Stimulated activated CD4-positive, alpha-beta T cell treated with anti-CD3 and anti-CD28 coated beads, Interleukin-4, amount 100 ng/mL, for 48 hours (primary cell): Measurements from ENCODE around the gene FOXN4.

ENCODE experiments used
- DNase-seq, 2 donors: peaks; one replicate each; pipeline ENCODE4 v3.0.0-alpha.2; 2020; ENCODE audit warnings: low read depth in 2 of 2

FOXN4 gene

DNA sequence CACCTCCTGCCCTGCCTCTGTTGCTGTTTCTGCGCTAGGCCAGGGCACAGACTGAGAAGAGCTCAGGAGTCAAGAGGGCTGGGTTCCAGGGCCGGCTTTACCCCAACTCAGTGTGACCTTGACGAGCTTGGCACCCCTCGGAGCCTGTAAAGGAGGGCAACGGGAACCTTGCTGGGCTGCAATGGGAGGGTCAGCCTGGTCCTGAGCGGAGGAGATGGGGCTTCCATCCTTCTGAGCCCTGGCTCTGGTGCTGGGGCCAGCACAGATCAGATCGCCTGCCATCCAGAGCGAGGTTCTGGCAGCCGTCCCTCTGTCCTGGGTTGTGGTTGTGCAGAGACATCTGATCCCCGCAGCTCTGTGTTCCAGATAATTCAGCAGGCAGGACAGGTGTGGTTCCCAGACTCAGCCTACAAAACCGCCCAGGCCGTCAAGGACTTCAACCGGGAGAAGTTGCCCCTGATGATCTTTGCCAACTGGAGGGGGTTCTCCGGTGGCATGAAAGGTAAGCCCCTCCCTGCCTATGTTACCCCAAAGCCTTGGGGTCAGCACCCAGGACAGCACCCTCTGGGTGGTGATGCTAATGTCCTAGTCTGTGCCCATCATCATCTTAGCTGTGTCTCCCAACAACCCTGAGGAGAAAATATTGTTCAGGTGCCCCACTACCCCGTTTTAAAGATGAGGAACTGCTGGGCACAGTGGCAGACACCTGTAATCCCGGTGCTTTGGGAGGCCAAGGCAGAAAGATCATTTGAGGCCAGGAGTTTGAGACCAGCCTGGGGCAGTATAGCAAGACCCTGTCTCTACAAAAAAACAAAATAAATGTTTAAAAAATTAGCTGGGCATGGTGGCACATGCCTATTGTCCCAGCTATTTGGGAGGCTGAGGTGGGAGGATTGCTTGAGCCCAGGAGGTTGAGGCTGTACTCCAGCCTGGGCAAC lies 50.2 kb downstream of the FOXN4 start:
- no peak for DNase-seq

DNA sequence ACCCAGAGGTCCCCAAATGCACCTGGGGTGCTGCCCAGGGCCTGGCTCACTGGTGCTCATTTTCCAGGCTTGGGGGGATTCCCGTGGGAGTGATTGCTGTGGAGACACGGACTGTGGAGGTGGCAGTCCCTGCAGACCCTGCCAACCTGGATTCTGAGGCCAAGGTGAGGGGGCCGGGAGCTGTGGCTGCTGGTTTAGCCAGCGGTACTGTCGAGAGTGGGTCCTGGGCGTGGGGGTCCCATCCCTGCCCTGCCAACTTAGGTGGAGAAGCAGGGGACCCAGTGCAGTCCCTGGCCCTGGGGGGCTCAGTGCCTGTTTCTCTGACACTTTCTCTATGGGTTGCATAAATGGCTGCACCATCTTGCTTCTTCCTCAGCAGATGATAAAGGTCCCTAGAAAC lies 50.9 kb downstream of the FOXN4 start:
- DNase-seq, result no peak

DNA sequence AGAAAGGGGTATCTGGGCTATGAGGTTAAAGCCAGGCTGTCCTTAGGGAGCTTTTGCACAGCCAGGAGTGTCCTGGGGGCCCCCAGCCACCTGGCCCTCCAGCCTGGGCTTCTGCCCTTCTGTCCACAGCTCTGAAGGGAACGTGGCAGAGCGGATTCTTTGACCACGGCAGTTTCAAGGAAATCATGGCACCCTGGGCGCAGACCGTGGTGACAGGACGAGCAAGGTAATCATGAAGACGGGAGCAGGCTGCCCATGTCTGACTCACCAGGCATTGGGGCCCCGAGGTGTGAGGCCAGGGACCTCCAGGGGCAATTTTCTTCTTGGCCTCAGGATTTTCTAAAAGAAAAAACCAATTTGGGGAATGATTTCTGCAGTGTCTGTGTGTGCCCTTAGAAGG lies 53.1 kb downstream of the FOXN4 start:
- no peak for DNase-seq

DNA sequence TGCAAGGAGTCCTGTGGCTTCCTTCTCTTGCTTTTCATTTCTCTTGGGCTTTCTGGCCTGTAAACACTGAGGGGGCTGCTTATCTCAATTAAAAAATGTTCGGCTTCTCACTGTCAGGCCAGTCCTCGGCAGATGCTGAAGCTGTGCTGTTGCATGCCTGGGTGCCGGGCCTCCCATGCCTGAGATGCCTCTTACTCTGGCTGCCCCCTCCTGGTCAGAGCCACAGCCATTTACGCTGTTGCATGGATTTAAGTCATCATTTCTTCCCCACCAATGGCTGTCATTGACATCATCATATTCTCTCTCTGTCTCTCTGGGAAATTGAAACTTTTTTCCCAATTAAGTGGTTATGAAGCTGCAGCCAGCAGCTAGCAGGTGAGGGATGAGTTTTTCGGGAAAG lies 53.7 kb downstream of the FOXN4 start:
- DNase-seq, result no peak

DNA sequence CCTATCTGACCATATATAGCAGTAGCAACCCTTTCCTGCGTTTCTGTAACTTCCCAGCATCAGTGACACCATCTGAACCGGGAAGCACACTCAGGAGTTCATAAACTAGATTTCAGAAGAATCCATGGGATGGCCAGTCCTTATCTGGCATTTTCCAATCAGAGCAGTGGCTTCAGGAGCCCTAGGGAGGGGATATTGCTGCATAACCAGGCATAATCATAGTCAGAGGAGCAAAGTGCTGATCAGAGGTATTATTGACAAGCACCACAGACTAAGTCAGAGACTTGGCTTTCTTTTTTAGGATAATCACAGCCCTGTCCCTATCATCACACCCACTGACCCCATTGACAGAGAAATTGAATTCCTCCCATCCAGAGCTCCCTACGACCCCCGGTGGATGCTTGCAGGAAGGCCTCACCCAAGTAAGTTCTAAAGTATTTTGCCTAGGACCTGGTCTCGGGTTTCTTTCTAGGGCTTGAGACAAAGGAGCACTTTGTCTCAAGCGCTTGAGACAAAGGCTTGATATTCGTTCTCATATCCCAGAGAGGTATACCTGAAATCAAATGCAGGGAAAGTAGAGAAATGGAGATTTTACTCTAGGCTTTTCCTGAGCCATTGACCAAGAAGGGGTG lies 55.1 kb downstream of the FOXN4 start:
- no peak for DNase-seq

DNA sequence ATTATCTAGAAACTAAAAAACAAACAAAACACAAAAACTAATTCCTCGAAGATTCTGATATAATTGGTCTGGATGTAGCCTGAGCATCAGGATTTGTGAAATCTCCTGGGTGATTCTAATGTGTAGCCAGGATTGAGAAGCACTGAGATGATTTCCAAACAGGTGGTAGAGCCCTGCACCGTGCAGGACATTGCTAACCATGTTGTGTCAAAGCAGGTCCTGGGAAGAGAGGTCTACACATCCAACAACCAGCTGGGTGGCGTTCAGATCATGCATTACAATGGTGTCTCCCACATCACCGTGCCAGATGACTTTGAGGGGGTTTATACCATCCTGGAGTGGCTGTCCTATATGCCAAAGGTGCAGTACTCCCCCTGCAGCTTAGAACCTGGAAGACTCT lies 56.3 kb downstream of the FOXN4 start:
- no peak for DNase-seq

DNA sequence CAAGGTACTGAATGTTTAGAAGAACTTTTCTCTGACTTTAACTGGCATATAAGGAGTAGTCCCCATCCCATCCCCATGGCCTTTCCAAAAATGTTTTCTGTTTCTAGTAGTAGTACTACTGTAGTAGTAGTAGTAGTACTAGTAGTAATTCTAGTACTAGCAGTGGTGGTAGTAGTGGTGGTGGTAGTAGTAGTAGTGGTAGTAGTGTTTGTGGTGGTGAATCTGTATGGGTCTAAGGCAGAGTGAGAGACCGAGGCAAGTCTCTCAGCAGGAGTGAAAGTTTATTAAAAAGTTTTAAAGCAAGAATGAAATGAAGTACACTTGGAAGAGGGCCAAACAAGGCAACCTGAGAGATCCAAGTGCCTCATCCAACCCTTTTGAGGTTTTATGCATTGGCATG lies 58.6 kb downstream of the FOXN4 start:
- no peak for DNase-seq

DNA sequence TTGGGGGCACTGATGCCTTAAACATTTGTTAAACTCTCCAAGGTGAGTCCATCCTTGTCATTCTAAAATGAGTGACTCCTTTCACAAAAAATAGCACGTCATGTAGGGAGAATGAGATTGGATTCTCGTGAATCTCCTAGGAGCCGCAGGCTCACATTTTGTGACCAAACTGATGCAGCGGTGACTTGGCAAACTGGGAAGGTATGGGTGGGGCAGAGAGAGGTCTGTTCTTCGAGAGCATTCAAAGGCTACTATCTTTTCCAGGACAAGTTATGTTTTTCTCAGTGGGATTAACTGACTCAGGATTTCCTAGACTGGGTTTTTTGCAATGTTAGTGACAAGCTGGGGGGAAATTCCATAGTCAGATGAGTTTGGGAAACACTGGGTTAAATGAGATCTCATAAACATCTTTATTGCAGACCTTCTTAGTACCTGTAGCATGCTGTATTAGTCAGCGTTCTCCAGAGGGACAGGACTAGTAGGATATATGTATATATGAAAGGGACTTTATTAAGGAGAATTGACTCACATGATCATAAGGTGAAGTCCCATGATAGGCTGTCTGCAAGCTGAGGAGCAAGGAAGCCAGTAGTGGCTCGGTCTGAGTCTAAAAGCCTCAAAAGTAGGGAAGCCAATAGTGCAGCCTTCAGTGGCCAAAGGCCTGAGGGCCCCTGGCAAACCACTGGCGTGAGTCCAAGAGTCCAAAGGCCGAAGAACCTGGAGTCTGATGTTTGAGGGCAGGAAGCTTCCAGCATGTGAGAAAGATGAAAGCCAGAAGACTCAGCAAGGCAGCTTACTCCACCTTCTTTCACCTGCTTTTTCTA lies 61.0 kb downstream of the FOXN4 start:
- DNase-seq, result no peak

DNA sequence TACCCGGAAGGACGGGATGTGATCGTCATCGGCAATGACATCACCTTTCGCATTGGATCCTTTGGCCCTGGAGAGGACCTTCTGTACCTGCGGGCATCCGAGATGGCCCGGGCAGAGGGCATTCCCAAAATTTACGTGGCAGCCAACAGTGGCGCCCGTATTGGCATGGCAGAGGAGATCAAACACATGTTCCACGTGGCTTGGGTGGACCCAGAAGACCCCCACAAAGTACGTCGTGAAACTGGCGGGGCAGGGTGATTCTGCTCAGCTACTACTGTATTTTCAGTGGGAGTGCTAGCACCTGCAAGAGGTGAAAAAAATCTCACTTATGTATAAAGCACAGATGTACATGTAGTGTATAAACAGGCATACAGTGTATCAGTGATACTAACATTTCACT lies 62.9 kb downstream of the FOXN4 start:
- no peak for DNase-seq

DNA sequence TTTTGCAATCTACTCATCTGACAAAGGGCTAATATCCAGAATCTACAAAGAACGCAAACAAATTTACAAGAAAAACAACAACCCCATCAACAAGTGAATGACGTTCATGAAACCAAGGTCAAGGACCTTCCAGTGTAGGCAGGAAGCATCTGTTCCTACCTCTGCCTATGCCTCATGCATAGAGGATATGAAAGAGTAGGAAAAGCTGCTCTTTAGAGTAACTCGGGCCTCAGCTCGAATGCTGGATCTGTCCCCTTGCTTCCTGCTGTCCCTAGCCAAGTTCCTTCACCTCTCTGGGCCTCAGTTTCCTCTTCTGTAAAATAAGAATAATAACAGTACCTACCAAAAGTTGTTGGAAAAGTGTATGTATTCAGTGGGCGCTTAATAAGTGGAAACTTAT lies 65.0 kb downstream of the FOXN4 start:
- DNase-seq, result no peak

DNA sequence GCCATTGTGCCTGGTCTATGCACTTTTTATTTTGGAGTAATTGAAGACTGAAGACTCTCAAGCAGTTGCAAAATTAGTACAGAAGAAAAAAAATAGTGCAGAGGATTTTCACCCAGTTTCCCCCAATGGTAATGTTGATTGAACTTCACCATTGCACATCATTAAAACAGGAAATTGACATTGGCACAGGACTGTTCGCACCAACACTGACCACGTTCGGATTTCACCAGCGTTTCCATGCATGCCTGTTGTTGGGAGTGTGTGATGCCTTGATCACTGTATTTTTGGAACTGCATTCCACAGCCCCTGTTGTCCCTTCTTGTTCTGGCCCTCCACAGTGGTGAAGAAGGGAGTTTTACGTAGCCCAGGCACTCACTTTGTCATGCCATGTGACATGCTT lies 67.1 kb downstream of the FOXN4 start:
- DNase-seq, result no peak

DNA sequence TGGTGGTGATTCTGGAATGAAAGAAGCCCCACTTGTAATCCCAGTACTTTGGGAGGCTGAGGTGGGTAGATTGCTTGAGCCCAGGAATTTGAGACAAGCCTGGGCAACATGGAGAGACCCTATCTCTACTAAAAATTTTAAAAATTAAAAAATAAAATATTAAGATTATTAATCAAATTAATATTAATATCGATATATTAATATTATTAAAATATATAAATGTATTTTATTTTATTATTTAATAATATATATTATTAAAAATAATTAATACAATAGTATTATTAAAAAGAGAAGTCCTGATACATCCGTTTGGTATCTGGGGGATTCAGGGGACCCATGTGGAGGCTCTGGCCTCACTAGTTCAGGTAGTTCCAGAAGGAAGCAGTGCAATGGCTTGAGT lies 68.7 kb downstream of the FOXN4 start:
- no peak for DNase-seq

DNA sequence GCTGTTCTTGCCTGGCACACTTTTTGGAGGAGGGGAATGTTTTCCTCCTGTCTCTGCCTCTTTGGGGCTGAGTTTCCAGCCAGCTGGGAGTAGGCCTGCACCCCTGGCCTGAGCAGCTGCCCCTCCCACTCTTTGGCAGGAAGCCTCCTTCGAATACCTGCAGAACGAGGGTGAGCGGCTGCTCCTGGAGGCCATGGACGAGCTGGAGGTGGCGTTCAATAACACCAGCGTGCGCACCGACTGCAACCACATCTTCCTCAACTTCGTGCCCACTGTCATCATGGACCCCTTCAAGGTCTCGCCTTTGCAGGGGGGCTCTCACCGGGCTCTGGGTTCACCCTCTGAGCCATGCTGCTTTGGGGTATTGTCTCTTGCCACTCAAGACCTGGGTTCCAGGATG lies 69.4 kb downstream of the FOXN4 start:
- DNase-seq, result no peak

DNA sequence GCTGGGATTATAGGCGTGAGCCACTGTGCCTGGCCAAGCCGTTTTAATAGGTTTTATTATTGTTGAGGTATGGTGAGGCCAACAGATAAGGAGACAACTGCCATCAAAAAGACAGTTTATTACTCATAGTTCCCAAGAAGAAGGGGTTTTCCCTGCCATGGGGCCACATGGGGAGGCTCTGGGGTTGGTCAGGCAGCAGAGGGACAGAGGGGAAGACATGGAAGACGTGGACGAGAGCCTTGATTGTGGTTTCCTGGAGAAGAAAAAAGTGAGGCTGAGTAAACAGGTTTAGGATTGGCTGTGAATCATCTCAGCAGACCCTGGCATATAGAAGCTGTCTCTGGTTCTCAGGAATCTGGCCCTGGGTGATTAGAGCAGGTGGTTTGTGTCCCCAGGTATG lies 69.9 kb downstream of the FOXN4 start:
- DNase-seq, result no peak

DNA sequence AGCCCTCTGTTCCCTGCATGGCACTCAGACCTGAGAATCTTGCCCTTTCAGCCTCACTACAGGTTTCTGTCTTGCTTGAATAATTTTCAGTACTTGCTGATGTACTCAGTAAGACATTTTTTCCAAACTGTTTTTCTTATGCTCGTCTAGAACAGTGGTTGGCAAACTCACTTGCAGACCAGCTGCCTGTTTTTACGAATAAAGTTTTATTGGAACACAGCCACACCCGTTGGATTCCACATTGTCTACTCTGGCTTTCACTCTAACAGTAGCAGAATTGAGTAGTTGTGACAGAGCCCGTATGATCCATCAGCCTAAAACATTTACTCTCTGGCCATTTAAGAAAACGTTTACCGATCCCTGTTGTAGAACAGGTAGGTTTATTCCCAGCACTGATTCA lies 72.8 kb downstream of the FOXN4 start:
- no peak for DNase-seq

DNA sequence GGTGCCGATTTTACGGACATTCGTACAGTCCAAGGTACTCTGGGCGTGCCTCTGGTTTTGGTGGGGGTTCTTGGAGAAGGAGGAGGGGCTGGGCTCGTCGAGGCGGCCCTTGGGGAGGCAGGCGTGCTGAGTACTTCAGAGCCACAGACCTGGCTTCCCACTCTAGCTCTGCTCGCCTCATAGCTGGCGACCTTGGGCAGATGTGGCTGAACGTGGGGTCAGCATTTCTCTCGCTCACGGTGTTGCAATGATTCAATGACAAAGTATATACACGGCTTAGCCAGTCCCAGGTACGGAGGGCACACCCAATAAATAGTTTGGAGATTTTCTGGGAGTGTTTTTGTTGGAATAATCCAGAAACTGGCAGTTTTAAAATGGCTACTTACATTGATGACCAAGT lies 75.1 kb downstream of the FOXN4 start:
- no peak for DNase-seq

DNA sequence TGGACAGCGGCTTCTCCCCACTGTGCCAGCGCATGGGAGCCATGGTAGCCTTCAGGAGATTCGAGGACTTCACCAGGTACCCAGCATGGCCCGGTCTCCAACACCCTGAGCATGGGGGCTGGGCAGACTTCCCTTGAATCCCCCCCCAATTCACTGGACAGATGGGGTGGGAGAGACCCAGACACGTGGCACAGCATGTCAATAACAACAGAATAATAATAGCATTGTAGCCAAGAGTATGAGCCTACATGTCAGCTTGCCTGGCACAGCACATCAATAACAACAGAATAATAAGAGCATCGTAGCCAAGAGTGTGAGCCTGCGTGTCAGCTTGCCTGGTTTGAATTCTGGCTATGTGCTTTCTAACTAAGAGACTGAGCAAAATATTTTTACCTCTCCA lies 76.4 kb downstream of the FOXN4 start:
- DNase-seq, result no peak

DNA sequence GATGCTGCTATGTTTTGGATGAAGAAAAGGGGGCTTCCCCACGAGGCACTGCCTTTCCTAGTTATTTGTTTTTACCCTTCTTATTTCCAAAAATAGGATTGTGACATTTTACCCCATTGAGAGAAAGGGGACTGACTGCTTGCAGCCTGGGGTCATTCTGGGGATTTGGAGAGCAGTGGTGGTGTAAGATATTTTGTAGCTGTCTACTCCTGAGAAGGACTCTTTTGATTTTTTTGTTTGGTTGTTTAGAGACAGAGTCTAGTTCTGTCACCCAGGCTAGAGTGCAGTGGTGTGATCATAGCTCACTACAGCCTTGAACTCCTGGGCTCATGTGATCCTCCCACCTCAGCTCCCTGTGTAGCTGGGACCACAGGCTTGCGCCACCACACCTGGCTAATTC lies 78.9 kb downstream of the FOXN4 start:
- no peak for DNase-seq

DNA sequence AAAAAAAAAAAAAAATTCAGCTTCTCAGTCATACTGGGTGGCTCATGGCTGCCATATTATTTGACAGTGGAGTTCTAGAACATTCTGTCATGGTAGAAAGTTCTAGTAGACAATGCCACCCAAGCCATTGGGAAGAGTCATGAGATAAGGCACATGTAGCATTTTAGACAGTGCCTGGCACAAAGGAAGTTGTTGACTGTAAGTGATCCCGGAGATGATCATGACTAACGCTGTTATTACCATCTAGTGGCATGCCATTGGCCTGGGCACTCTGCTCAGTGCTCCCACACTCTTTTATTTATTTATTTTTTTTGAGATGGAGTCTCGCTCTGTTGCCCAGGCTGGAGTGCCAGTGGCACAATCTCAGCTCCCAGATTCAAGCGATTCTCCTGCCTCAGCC lies 80.4 kb downstream of the FOXN4 start:
- no peak for DNase-seq
